Adrenal gland (tissue), 12 donors: ENCODE data around the gene PARP2. TPM values are rescaled to one million over a fixed set of nuclear protein-coding genes. Genes with fewer than 3 reads are reported as not detected.

Experiments used
- DNase-seq, 7 donors: peaks; one replicate each; pipeline ENCODE4 v3.0.0-alpha.2; 2019 to 2020
- H3K27ac ChIP-seq, 5 donors: fragments of 200-600 bp; sonication (generic) in 4 of 5; 1 replicate in 3 of 5; 2 replicates in 2 of 5; pipeline versions ENCODE4 v1.5.1 to v1.8.0; 2016 to 2020; ENCODE audit warnings: mild to moderate bottlenecking in 1 of 5
- H3K27me3 ChIP-seq: fragments of 200-600 bp; 2 replicates; pipeline ENCODE4 v1.8.0; 2021
- H3K36me3 ChIP-seq, 2 donors: fragments of 200-600 bp; replicated peaks in 1 of 2; 1 replicate in 1 of 2; 2 replicates in 1 of 2; pipeline versions ENCODE4 v1.5.1 to v1.8.0; 2018 to 2022
- H3K4me1 ChIP-seq, 2 donors: fragments of 200-600 bp; replicated peaks in 1 of 2; 1 replicate in 1 of 2; 2 replicates in 1 of 2; pipeline versions ENCODE4 v1.5.1 to v1.8.0; 2018 to 2021
- H3K4me3 ChIP-seq, 4 donors: fragments of 200-600 bp; sonication (generic) in 3 of 4; one replicate each; pipeline ENCODE4 v1.5.1; 2016 to 2018
- H3K9me3 ChIP-seq, 3 donors: fragments of 200-600 bp; sonication (generic) in 1 of 3; replicated peaks in 1 of 3; 1 replicate in 2 of 3; 2 replicates in 1 of 3; pipeline versions ENCODE4 v1.5.1 to v1.8.0; 2016 to 2021
- CTCF ChIP-seq, 6 experiments: fragments of 450-650 bp in 4 of 6; fragments of 200-600 bp in 2 of 6; sonication (generic) in 1 of 6; IDR thresholded peaks; 1 replicate in 5 of 6; 2 replicates in 1 of 6; pipeline versions ENCODE4 v1.5.1 to v1.8.0; 2016 to 2021; ENCODE audit warnings: antibody characterized with exemption in 6 of 6, mild to moderate bottlenecking in 2 of 6, moderate library complexity in 1 of 6
- POLR2A ChIP-seq, 2 donors: fragments of 450-650 bp; IDR thresholded peaks; one replicate each; pipeline ENCODE4 v1.6.1; 2017; ENCODE audit warnings: antibody characterized with exemption in 2 of 2, mild to moderate bottlenecking in 2 of 2, moderate library complexity in 1 of 2
- WGBS, 4 donors: extraction: QIAGEN DNeasy Blood & Tissue Kit in 2 of 4; methylation state at CpG; one replicate each; pipeline versions ENCODE4 v1.1.5 to v1.1.7; 2013 to 2017; 5-methylcytosine and 5-hydroxymethylcytosine counted together
- intact Hi-C, 2 donors: fragments of 100-400 bp; cut with DNase I; formaldehyde crosslinking; loops; one replicate each; pipeline versions ENCODE4 v1.14.1 to v1.15.0; 2022 to 2023
- polyA plus RNA-seq, 3 donors: library from polyadenylated mRNA; stranded (reverse); fragments of 200-250 nt in 2 of 3; fragments of 350-450 nt in 1 of 3; fragmentation: Illumina TruSeq in 1 of 3; extraction: RNeasy Lipid Tissue Mini Kit (QIAGEN cat#74804) in 1 of 3; gene quantifications; one replicate each; pipeline ENCODE4 v1.2.3, GENCODE V29; 2013 to 2014
- total RNA-seq, 9 donors: library from RNA; depleted of rRNA in 4 of 9; stranded (reverse); fragments of >200 nt in 4 of 9; fragments of 120-200 nt in 1 of 9; fragmentation: NEBNext Ultra II Directional in 1 of 9; extraction: Animal tissue kit (Norgen Biotek cat#: 25700) in 1 of 9; gene quantifications; one replicate each; pipeline versions ENCODE4 v1.1.0 to v1.2.4, GENCODE V29; 2013 to 2023
- donor health status: healthy with polysubstance abuse.
- donor health status: Bipolar disorder and iron deficiency.
- donor health status: DM: yes; HTN: yes; CAD: no.
- donor health status: DM: no; HTN: no; CAD: no.
- donor health status: DM: no; HTN: no; CAD: no.
- donor health status: DM: yes; HTN: yes; CAD: no.

PARP2 gene
- total and polyA plus RNA-seq, 12 donors: 8.5 to 55.2 (median 24.4) TPM

GRCh38 chr14:20381341-20381740, 37.9 kb downstream of the PARP2 start:
- TF ChIP-seq CTCF (IDR thresholded peaks at IDR 0.05) (no peak), POLR2A (IDR thresholded peaks at IDR 0.05) (no peak)
- Histone ChIP-seq H3K4me1 (no peaks in the 10 kb centered on the region), H3K9me3 (no peaks in the 10 kb centered on the region), H3K36me3 (peaks cover 0 to 100% of the 10 kb centered on the region in 2 donors), H3K27me3 (no peaks in the 10 kb centered on the region), H3K27ac (no peak overlapping the region), H3K4me3 (no peak overlapping the region)
- DNase-seq: no peak
- intact Hi-C loops: no loop called here
- 69 to 90% (median 85%) methylated on average over 3 to 7 of the region's 7 CpGs for WGBS, 4 donors

GRCh38 chr14:20382526-20382925, 39.1 kb downstream of the PARP2 start:
- Histone ChIP-seq H3K36me3 (peaks cover 0 to 97% of the 10 kb centered on the region in 2 donors), H3K4me1 (no peaks in the 10 kb centered on the region), H3K27me3 (no peaks in the 10 kb centered on the region), H3K27ac (no peak overlapping the region), H3K4me3 (no peak overlapping the region), H3K9me3 (no peaks in the 10 kb centered on the region)
- DNase-seq: no peak
- intact Hi-C loops: no loop called here
- 91 to 96% (median 96%) methylated on average over 9 to 12 of the region's 12 CpGs for WGBS, 4 donors
- no peak for TF ChIP-seq CTCF (IDR thresholded peaks at IDR 0.05)
- TF ChIP-seq POLR2A (IDR thresholded peaks at IDR 0.05): no peak

GRCh38 chr14:20383032-20383431, 39.6 kb downstream of the PARP2 start:
- intact Hi-C loops: no loop called here
- Histone ChIP-seq H3K4me3 (no peak overlapping the region), H3K4me1 (no peaks in the 10 kb centered on the region), H3K36me3 (peaks cover 0 to 97% of the 10 kb centered on the region in 2 donors), H3K27me3 (no peaks in the 10 kb centered on the region), H3K27ac (no peak overlapping the region), H3K9me3 (no peaks in the 10 kb centered on the region)
- TF ChIP-seq CTCF (IDR thresholded peaks at IDR 0.05) (no peak), POLR2A (IDR thresholded peaks at IDR 0.05) (no peak)
- whole genome bisulfite sequencing, 4 donors: 94 to 96% (median 95%) methylated on average over 8 to 10 of the region's 10 CpGs
- DNase-seq: no peak

- Histone ChIP-seq H3K4me3 (no peak overlapping the region), H3K27ac (no peak overlapping the region), H3K9me3 (no peaks in the 10 kb centered on the region), H3K4me1 (no peaks in the 10 kb centered on the region), H3K27me3 (no peaks in the 10 kb centered on the region), H3K36me3 (peaks cover 0 to 97% of the 10 kb centered on the region in 2 donors)
- WGBS, 4 donors: 92 to 96% (median 94%) methylated on average over 5 of the region's 5 CpGs
- no peak for TF ChIP-seq POLR2A (IDR thresholded peaks at IDR 0.05)
- TF ChIP-seq CTCF (IDR thresholded peaks at IDR 0.05): no peak
- intact Hi-C loops: no loop called here
- no peak for DNase-seq
Observed at GRCh38 chr14:20383636-20384035, 40.2 kb downstream of the PARP2 start.
